Ecto neural progenitor cell (in vitro differentiated cells): ENCODE results near the gene APBB1.
A peak's percentile ranks its signal among the peaks of the same experiment; 100 is the strongest.

ENCODE experiments used
- DNase-seq: peaks from one replicate; pipeline ENCODE4 v3.0.0-alpha.2; 2018; ENCODE audit warnings: low spot score

The APBB1 gene

DNA sequence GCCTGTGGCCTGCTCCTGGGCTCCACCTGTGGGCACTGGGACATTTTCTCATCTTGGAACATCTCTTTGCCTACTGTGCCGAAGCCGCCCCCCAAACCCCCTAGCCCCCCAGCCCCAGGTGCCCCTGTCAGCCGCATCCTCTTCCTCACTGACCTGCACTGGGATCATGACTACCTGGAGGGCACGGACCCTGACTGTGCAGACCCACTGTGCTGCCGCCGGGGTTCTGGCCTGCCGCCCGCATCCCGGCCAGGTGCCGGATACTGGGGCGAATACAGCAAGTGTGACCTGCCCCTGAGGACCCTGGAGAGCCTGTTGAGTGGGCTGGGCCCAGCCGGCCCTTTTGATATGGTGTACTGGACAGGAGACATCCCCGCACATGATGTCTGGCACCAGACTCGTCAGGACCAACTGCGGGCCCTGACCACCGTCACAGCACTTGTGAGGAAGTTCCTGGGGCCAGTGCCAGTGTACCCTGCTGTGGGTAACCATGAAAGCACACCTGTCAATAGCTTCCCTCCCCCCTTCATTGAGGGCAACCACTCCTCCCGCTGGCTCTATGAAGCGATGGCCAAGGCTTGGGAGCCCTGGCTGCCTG lies 27.3 kb downstream of the APBB1 start:
- DNase-seq = no peak

DNA sequence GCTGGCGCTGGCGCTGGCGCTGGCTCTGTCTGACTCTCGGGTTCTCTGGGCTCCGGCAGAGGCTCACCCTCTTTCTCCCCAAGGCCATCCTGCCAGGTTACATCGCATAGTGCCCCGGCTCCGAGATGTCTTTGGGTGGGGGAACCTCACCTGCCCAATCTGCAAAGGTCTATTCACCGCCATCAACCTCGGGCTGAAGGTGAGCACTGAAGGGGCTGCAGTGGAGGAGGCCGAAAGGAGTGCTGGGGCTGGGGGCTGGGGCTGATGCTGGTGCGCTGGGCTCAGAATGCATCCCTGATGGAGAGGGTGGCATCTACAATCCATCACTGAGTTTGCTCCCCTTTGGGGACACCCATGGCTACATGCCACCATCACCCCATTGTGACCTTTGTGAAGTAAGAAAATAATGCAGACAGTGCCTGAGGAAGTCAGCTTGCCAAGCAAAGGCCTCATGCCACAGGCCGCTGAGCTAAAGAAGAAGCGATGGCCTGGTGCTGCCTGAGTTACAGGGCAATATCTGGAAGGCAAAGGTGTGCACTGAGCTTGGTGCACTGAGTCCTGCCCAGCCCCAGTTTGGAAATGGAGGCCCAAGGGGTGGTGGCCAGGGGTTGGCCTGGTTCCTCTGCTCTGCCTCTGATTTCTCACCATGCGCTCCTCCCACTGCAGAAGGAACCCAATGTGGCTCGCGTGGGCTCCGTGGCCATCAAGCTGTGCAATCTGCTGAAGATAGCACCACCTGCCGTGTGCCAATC lies 28.0 kb downstream of the APBB1 start:
- no peak for DNase-seq

DNA sequence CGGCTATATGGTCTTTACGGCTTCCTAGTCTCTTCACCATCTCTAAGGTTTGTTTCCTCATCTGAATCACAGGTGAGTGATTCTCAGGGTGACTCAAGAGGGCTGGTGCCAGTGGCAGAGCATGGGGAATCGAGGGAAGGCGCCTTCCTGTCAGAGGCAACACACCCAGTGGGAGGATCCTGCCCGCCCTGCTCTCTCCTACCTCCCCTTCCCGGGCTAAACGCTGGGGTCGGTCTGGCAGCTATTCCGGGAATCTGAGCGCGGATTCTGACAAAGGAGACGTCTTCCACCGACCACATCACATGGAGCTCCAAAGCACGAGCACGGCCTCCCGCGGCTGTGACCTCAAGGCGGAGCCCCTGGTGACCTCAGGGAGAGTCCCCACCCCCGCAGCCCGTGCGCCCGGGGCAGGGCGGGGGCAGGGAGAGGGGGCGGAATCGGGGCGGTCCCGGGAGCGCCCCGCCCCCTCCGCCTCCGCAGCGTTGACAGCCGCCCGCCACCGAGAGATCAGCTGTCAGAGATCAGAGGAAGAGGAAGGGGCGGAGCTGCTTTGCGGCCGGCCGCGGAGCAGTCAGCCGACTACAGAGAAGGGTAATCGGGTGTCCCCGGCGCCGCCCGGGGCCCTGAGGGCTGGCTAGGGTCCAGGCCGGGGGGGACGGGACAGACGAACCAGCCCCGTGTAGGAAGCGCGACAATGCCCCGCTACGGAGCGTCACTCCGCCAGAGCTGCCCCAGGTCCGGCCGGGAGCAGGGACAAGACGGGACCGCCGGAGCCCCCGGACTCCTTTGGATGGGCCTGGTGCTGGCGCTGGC lies 28.8 kb downstream of the APBB1 start, which contains the start of gene SMPD1:
Gene SMPD1, plus strand, starts transcription at position 570 of the 813 bp plus-strand sequence. Its CDS starts 125 bp downstream, at position 695.
- peak; percentile 95 for DNase-seq

DNA sequence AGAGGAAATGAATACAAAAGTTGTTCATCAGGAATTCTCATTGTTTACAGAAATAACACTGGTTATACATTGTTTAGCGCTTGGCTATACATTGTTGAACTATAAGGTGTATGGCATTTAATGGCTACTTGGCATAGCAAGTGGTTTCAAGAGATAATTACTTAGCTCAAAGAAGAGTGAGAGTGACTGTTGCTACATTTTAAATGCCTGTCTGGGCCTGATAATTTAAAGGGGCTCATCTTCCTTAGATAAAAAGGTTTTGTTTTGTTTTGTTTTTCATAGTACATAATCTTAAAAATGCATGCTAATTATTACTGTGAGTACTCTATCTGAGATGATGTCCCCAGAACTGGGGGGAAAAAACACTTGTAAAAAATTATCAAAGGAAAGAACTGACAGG lies 30.1 kb downstream of the APBB1 start:
- no peak for DNase-seq

DNA sequence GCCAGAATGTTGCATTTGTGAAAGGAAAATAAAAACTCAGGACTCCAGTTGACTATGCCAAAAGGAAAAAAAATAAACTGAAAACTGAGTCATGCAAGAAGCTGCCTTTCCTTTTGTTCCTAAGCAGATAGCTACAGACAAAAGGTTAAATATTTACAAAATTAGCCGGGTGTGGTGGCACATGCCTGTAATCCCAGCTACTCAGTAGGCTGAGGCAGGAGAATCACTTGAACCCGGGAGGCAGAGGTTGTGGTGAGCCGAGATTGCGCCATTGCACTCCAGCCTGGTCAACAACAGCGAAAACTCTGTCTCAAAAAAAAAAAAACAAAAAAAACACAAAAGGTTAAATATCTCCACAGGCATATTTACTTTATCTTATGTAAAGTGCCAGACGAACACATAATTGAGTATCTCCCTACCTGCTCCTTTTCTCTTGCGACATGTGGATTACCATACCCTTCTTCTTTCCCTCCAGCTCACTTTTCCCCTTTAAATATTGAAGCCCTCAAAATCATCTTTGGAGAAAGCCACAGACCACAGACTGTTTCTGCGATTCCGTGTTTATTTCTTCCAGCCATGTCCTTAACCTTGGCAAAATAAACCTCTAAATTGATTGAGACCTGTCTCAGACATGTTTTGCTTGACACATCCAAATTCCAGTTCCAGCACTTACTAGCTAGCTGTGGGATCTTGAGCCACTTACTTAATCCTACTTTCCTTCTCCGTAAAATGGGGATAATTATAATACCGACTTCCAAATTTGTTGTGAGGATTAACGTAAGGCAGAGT lies 30.9 kb downstream of the APBB1 start:
- DNase-seq = no peak

DNA sequence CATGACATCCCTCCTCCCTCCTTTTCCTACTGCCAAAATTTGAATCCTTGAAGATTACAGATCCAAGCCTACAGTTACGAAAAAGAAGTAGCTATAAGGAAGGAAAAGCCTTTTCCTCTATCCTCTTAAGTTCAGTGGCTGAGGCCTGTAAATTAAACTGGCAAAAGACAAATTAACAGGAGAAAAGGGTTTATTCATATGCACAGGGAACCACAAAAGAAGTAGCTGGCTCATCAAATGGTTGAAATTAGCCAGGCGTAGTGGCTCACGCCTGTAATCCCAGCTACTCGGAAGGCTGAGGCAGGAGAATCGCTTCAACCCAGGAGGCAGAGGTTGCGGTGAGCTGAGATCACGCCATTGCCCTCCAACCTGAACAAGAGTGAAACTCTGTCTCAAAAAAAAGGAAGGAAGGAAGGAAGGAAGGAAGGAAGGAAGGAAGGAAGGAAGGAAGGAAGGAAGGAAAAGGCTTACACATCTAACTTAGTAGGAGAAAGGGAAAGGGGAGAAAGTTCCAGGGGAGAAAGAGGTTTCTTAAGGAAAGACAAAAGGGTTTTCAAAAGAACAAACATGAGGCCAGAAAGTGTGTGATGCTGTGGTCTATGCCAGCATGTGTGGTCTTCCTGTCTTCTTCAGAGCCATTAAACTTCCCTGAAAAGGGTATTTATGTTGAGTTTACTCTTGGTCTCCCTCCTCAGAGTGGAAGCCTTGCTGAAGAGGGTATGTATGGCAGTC lies 33.7 kb downstream of the APBB1 start:
- DNase-seq = no peak

DNA sequence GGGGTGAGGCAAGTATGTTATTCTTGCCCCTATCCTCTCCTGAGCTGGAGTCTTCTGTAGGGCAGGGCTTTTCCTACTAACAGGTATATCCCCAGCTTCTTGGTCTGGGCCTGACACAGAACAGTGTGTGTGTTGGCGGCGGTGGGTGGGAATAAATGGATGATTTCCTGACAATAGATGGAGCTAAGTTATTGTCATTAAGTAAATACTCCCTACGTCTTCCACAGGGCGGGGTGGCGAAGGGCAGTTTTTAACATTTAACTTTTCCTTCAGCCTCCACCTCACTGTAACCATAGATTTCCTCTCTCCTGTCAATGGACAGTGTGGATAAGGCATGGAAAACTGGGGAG lies 40.3 kb downstream of the APBB1 start:
- DNase-seq = no peak

DNA sequence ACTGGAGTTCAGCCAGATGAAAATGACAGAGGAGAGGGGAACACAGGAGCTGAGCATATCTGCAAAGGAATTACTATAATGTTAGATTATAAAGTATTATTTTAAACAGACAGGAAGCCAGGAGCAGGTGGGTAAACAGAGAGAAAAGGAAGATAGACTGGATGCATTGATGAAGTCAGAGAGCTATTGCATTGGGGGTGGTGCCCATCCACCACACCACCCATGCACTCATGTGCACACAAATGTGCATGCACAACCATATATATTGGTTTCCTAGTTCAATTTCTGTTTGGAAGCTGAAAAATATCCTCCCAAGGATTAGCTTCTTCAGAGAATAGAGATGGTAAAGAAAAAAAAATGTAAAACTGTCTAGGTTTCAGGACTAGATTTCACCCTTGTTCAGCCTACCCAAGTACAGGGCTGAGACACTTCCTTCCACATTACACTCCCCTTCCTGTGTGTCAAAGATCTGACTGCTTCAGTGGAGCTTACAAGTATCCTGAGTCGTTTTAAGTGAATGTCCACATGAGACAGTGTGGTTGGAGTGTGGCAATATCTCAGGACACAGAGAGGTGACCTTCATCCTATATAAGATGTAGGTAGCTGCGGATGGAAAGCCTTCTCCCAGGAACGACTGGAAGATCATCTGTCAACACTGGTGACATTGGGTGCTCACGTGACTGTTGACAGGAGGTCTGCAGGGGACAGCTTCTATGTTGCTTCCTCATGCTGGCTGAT lies 40.8 kb downstream of the APBB1 start:
- DNase-seq = no peak

DNA sequence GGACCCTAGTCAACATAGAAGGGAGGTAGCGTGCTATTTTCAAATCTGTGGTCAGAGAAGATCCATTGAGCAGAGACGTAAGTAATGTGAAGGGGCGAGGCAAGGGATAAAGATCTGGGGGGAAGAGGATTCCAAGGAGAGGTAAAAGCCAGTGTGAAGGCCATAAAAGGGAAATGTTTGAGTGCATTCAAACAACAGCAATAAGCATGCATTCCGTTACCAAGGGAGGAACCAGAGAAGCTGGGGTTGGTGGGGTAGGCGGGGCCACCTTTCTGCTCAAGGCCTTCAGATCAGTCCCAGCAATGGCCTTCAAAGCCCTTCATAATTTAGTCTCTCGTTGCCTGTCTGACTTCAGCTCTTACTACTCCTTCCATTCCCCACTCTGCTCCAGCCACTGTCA lies 47.1 kb downstream of the APBB1 start:
- no peak for DNase-seq

DNA sequence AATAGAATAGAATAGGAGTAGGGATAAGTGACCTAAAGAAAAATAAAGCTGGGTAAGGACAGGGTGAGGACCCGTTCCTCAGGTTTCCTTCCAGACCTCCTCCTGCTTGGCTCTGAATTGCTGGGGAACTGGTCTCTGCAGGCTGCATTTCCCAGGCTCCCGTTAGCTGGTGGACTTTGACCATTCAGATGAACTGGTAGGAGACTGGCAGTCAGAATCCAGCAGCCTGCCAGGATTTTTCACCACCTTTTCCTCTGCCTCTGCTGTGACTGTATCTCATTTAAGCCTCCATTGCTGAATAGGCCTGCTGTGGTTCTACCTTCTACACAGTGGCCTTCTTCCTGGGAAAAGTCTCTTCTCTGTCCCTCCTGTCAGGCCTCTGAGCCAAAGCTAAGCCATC lies 53.2 kb downstream of the APBB1 start:
- DNase-seq = no peak

DNA sequence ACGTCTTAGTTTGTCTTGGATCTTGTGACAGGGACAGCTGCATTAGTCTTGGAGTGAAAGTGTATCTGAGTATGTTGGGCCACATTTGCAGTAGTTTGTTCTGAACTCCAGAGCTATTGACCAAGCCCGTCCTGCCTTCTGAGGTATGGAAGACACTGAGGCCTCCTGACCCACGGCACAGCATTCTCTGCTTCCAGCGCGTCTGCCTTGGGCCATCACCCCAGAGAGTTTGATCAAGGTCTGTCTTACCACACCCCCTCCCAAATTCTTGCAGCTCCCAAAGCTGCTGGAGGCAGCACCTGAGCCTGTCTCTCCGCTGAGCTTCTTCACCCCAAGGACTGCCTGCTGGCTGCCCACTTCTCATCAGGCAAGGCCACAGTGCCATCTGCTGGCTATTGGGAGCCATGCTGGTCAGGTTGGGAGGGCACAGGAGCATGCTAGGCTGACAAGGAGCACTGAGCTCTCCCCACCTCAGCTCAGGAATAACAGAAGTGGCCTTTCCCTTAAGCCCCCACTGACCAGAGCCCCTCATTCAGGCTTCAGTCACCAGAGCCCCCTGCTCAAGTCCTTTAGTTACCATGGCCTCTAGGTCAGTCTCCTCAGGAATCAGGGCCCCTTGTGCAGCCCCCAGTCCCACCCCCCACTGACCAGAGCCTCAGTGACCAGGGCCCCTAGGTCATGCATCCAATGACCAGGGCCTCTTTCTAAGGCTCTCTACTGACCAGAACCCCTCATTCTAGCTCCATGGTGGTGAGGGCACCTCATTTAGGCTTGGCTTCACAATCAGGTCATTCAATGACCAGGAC lies 55.8 kb downstream of the APBB1 start:
- DNase-seq = peak; percentile 86

DNA sequence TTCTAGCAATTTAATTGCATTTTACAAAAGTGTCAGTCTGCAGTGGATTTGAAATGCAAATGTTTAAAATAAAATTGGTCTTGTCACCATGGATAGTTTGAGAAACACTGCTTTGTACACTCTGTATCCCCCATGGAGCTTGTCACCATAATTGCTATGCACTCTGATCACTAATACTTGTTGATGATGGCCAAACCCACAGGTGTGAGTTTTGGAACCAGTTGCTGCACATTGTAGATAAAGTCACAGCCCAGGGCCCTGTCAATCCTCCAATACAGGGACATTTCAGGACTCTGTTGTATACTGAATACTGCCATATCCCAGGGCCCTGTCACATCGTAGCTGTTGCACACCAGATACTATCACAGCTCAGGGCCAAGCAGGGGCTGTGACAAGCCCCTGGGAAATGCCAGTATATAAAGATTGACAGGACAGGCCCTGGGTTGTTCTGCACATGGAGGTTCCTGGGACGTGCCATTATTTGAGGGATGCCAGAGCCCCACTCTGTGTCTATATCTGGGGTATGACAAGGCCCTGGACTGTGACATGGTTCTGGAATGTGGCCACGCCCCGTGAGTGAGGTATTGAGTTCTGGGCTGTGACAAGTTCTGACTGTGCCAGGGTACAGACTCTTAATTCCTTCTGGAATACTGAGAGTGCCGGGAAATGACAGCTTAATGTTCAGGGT lies 56.6 kb downstream of the APBB1 start:
- no peak for DNase-seq

DNA sequence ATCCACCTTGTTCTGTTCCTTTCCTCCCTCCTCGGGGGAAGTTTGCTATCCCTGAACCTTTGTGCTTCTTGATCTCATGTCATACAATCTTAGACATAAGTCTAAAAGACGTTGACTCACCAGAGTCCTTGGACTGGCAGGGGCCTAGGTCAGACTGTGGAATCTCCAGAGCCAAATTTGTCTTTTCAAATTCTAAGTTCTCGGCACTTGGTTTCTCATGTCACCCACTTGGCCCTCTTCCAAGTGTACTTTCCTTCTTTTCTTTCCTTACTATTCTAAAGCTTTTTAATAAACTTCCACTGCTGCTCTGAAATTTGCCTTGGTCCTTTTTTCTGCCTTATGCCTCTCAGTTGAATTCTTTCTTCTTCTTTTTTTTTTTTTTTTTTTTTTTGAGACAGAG lies 58.7 kb downstream of the APBB1 start:
- DNase-seq = no peak

DNA sequence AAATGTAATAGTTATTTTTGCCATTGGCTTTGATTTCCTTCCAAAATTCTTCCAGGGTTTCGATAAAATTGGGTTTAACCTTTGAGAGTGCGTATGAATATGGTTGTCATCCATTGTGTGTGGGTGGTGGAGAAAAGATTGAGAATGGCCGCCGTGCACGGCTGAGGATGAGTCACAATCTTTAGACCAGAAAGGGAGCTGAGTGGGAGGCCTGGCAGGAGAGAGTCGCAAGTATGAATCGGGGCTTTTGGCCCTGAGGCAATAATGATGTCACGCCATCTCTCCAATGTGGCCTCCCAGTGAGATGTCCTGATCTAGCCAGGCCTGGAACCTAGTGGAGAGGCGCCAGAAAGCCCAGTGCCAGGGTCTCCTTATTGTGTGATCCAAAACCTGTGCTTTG lies 61.7 kb downstream of the APBB1 start:
- DNase-seq = no peak

DNA sequence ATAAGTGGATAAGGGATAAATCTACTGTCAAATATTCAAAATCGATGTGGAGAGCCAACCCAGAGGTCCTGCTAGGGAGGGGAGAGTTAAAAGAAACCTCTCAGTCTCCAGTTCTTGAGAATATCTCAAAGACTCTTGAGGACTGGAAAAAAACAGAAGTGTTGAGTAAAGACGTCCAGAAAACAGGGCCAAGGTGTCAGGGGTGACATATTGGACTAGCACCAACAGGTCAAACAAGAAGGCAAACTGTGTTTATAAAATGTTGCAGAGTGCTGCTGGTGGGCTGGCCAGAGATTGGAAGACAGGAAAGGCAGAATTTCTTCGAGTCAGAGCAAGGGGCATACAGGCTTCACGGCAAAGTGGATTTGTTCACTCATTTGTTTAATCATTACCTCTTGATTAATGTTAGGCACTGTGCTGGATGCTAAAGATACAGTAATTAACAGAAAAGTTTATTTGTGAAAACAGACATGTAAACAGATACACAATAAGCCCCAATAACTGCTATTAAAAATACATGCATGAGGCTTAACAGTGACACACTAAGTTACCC lies 62.3 kb downstream of the APBB1 start:
- no peak for DNase-seq

DNA sequence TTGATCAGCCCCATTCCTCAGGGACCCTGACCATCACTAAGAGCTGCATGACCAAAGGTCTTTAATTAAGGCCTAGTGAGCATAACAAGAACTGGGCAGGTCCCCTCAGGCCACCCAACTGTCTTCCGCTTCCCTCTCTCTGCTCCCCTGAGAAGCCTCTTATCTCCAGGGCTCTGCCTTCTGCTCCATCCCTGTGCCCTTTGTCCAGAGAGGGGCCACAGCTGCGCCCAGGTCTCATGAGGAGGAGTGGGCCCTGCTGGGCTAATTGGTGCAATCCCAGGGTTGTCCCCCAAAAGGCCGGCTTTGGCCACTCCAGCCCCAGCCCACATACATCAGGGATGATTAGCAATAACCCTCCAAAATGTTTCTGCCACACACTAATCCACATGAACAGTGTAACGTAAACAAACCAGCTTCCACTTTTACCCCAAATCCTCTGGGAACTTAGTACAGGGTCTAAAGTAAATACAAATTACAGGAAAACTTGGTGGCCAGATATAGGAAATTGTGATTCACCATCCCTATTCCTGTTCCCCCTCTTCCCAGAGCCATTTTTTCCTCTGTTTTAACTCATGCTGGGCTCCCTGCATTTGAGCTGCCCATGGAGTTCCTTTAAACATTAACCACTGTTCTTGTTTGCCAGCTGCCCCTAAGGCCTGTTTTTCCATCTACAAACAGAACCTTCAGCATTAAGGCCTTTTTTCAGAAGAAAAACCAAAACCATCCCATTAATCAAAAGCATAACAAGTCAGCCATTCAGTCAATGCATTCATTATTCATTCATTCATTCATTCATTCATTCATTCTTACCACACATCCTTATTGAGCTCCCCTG lies 64.0 kb downstream of the APBB1 start:
- no peak for DNase-seq

DNA sequence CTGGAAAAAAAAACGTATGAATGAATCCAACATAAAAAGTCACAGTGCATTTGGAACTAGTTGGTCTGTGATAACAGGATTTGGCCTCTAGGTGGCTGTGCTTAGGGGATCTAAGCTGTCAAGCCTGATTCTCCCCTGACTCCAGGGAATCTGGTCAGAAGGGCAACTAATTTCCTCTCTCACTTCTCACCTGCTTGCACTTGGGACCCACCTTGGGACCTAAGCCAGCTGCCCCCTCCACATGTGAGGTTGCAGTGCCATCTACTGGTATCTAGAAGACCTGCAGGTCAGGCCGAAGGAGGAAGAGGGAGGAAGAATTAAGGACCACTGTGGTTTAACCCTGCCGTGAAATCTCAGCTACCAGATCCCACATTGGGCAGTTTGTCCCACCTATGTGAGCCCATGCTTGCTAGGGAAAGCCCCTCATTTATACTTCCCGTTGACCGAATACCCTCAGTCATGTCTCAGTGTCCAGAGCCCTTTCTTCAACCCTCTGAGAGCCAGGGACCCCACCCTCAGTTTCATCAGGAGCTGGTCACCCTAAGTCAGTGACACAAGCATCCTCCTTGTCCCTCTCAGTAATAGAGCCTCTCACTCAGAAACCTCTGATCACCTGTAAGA lies 65.4 kb downstream of the APBB1 start:
- DNase-seq = peak; percentile 67
